ENCODE data around the gene SPANXN5.
"Not testable (repeated sequence)": the region's sequence is repeated elsewhere in the genome, so short reads cannot be mapped to it uniquely, and the experiment has no call there.

DNA sequence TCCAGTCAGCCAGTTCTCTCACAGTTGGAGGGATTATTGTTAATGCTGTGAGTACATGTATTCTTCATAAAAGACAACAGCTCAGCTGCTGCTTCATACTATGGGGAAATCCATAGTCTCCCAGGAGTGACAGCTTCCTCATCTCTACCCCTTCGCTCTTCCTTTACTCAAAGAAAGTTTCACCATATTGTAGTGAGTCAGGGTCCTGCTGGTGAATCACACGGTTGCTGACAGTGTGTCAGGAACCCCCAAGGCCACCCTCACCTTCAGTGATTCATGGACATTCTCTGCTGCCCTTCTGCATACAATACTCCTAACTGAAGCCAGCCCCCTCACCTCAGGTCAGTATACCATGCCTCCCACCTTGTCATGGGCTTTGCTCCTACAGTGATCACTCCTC, 7.6 kb upstream of the SPANXN5 start:
- not testable (repeated sequence) for TF ChIP-seq JUND (IDR thresholded peaks at IDR 0.05); CEBPB (IDR thresholded peaks at IDR 0.05; ENCODE audit: low read depth); EZH2 (IDR thresholded peaks at IDR 0.05); ZFX (IDR thresholded peaks at IDR 0.05); ZNF274 (IDR thresholded peaks at IDR 0.05; ENCODE audit: low read depth, low read length); EZH2phosphoT487 (IDR thresholded peaks at IDR 0.05; ENCODE audit: borderline replicate concordance); POLR2A (IDR thresholded peaks at IDR 0.05; ENCODE audit: borderline replicate concordance, extremely low read depth, insufficient read depth, insufficient read length); YY1 (IDR thresholded peaks at IDR 0.05; ENCODE audit: extremely low read depth, insufficient replicate concordance, low read depth, low read length)
- TF ChIP-seq, protein P1, sequence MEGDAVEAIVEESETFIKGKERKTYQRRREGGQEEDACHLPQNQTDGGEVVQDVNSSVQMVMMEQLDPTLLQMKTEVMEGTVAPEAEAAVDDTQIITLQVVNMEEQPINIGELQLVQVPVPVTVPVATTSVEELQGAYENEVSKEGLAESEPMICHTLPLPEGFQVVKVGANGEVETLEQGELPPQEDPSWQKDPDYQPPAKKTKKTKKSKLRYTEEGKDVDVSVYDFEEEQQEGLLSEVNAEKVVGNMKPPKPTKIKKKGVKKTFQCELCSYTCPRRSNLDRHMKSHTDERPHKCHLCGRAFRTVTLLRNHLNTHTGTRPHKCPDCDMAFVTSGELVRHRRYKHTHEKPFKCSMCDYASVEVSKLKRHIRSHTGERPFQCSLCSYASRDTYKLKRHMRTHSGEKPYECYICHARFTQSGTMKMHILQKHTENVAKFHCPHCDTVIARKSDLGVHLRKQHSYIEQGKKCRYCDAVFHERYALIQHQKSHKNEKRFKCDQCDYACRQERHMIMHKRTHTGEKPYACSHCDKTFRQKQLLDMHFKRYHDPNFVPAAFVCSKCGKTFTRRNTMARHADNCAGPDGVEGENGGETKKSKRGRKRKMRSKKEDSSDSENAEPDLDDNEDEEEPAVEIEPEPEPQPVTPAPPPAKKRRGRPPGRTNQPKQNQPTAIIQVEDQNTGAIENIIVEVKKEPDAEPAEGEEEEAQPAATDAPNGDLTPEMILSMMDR (IDR thresholded peaks at IDR 0.05 in 2 of 3, conservative IDR thresholded peaks at IDR 0.05 in 1 of 3; ENCODE audit: borderline replicate concordance in 1 of 3, insufficient read depth in 1 of 3, low read depth in 2 of 3, low read length in 2 of 3): not testable (repeated sequence)
- TF ChIP-seq, protein P2, sequence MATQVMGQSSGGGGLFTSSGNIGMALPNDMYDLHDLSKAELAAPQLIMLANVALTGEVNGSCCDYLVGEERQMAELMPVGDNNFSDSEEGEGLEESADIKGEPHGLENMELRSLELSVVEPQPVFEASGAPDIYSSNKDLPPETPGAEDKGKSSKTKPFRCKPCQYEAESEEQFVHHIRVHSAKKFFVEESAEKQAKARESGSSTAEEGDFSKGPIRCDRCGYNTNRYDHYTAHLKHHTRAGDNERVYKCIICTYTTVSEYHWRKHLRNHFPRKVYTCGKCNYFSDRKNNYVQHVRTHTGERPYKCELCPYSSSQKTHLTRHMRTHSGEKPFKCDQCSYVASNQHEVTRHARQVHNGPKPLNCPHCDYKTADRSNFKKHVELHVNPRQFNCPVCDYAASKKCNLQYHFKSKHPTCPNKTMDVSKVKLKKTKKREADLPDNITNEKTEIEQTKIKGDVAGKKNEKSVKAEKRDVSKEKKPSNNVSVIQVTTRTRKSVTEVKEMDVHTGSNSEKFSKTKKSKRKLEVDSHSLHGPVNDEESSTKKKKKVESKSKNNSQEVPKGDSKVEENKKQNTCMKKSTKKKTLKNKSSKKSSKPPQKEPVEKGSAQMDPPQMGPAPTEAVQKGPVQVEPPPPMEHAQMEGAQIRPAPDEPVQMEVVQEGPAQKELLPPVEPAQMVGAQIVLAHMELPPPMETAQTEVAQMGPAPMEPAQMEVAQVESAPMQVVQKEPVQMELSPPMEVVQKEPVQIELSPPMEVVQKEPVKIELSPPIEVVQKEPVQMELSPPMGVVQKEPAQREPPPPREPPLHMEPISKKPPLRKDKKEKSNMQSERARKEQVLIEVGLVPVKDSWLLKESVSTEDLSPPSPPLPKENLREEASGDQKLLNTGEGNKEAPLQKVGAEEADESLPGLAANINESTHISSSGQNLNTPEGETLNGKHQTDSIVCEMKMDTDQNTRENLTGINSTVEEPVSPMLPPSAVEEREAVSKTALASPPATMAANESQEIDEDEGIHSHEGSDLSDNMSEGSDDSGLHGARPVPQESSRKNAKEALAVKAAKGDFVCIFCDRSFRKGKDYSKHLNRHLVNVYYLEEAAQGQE (IDR thresholded peaks at IDR 0.05; ENCODE audit: low read depth): not testable (repeated sequence)
- TF ChIP-seq, protein P3, sequence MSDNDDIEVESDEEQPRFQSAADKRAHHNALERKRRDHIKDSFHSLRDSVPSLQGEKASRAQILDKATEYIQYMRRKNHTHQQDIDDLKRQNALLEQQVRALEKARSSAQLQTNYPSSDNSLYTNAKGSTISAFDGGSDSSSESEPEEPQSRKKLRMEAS (IDR thresholded peaks at IDR 0.05): not testable (repeated sequence)
